ENCODE data around the gene WDR43.

DNA sequence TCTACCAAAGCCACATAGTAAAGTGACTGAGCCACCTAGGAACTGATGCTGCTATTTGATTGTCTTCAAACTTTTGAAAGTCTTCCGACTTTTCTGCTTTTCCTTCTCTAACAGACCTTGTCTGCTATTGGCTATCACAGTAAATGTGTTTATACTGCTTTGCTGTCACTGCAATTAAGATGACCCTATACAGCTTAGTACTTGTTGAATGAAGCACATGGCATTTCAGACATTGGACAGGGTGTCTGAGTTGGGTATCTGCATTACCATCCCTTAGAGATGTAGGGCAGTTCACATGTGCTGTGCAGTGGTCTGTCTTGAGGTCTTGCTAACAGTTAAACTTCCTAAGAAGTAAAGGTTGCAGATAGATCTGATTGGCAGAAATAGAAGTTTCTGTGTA lies 3.6 kb downstream of the WDR43 start:
- TF ChIP-seq, protein P1, sequence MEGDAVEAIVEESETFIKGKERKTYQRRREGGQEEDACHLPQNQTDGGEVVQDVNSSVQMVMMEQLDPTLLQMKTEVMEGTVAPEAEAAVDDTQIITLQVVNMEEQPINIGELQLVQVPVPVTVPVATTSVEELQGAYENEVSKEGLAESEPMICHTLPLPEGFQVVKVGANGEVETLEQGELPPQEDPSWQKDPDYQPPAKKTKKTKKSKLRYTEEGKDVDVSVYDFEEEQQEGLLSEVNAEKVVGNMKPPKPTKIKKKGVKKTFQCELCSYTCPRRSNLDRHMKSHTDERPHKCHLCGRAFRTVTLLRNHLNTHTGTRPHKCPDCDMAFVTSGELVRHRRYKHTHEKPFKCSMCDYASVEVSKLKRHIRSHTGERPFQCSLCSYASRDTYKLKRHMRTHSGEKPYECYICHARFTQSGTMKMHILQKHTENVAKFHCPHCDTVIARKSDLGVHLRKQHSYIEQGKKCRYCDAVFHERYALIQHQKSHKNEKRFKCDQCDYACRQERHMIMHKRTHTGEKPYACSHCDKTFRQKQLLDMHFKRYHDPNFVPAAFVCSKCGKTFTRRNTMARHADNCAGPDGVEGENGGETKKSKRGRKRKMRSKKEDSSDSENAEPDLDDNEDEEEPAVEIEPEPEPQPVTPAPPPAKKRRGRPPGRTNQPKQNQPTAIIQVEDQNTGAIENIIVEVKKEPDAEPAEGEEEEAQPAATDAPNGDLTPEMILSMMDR (IDR thresholded peaks at IDR 0.05) = no peak
- TF ChIP-seq POLR2A (IDR thresholded peaks at IDR 0.05) = no peak
